Glomerular endothelial cell (primary cell): ENCODE measurements around the gene FXYD7. TPM values are rescaled to one million over a fixed set of nuclear protein-coding genes. Genes with fewer than 3 reads are reported as not detected.
"Not testable (repeated sequence)": the region's sequence is repeated elsewhere in the genome, so short reads cannot be mapped to it uniquely, and the experiment has no call there.

Experiments
- DNase-seq: peaks from one replicate; pipeline ENCODE4 v3.0.0-alpha.2; 2011; ENCODE audit warnings: low read depth, low spot score; ENCODE audit errors: extremely low read depth
- total RNA-seq: library from RNA; depleted of rRNA; stranded (reverse); fragments of >200 nt; gene quantifications from 2 replicates; pipeline ENCODE4 v1.2.3, GENCODE V29; 2015

FXYD7 gene
- total RNA-seq, 1 donor from 2014 or later, result not detected

GRCh38 chr19:35125749-35126623 lies 17.1 kb upstream of the FXYD7 start:
- DNase-seq, result no peak

GRCh38 chr19:35126624-35126959 lies 16.5 kb upstream of the FXYD7 start:
- no peak for DNase-seq

- no peak for DNase-seq
Observed at GRCh38 chr19:35127871-35128270, 15.2 kb upstream of the FXYD7 start.

- DNase-seq, result no peak
Observed at GRCh38 chr19:35128398-35129057, 14.5 kb upstream of the FXYD7 start.

GRCh38 chr19:35129724-35130274 lies 13.3 kb upstream of the FXYD7 start:
- DNase-seq, result not testable (repeated sequence)

- DNase-seq, result no peak
Observed at GRCh38 chr19:35130761-35131720, 12.0 kb upstream of the FXYD7 start.

- DNase-seq, result no peak
Observed at GRCh38 chr19:35132254-35132653, 10.8 kb upstream of the FXYD7 start.

- DNase-seq, result no peak
Observed at GRCh38 chr19:35133826-35134225, 9.2 kb upstream of the FXYD7 start.

GRCh38 chr19:35134601-35135242 lies 8.3 kb upstream of the FXYD7 start, which contains the start of gene LGI4:
Gene LGI4 (minus strand): TSS chr19:35135059. CDS start chr19:35134680, 379 bp downstream.
- no peak for DNase-seq

GRCh38 chr19:35135389-35135909 lies 7.6 kb upstream of the FXYD7 start:
- DNase-seq, result no peak

GRCh38 chr19:35136231-35136630 lies 6.8 kb upstream of the FXYD7 start:
- no peak for DNase-seq

GRCh38 chr19:35136977-35137702 lies 5.9 kb upstream of the FXYD7 start:
- no peak for DNase-seq

- DNase-seq, result no peak
Observed at GRCh38 chr19:35138305-35138892, 4.7 kb upstream of the FXYD7 start, which contains the start of gene FXYD1. Gene FXYD1 (plus strand): TSS chr19:35138824. CDS start chr19:35140080, 1,256 bp downstream.

GRCh38 chr19:35140207-35140961 lies 2.7 kb upstream of the FXYD7 start:
- no peak for DNase-seq

- no peak for DNase-seq
Observed at GRCh38 chr19:35140962-35141836, 1.9 kb upstream of the FXYD7 start.

GRCh38 chr19:35141837-35142605 lies 1.0 kb upstream of the FXYD7 start:
- DNase-seq, result no peak
